ENCODE results near the gene UROD.
"Not testable (repeated sequence)": the region's sequence is repeated elsewhere in the genome, so short reads cannot be mapped to it uniquely, and the experiment has no call there.

The UROD gene

DNA sequence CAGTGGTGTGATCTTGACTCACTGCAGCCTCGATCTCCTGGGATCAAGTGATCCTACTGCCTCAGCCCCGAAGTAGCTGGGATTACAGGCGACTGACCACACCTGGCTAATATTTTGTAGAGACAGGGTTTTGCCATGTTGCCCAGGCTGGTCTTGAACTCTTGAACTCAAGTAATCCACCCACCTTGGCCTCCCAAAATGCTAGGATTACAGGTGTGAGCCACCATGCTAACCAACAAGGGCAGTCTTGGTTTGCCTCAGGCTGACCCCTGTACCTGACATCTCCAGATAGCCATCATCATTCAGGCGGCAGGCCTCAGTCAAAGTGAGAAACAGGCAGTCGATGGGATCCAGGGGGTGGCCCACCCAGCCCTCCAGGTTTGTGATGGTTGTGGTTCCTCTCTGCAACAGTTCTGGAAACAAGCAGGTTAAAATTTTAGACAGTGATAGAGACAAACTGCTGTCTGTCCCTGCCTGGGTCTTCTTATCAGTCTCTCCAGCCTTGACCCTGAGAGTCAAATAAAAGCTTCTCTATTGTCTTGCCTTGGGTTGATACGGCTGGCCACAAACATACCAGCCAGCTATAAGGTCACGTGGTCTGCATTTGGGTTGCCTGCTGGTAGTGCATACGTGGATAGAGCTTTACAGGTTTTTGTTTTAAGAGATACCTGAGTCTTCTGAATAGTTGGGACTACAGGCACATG, 26.8 kb downstream of the UROD start:
- no peak for DNase-seq (ENCODE audit: low spot score)

DNA sequence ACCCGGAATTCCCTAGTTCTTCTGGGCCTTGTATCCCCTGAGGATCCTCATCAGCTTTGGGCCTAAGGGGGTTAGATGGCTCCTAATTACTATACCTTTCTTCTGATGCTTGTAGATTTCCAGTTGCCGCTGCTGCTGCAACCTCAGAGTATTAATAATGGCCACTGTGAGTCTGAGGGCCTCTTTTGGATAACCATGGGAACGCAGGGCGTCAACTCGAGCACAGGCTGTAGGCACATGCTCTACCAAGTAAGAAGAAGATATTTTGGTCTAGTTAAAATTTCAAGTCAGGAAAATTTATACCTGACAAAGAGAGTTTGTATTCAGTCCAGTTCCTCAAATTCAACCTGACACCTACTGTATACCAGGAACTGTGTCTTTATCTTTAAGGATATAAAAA, 28.2 kb downstream of the UROD start:
- no peak for DNase-seq (ENCODE audit: low spot score)

DNA sequence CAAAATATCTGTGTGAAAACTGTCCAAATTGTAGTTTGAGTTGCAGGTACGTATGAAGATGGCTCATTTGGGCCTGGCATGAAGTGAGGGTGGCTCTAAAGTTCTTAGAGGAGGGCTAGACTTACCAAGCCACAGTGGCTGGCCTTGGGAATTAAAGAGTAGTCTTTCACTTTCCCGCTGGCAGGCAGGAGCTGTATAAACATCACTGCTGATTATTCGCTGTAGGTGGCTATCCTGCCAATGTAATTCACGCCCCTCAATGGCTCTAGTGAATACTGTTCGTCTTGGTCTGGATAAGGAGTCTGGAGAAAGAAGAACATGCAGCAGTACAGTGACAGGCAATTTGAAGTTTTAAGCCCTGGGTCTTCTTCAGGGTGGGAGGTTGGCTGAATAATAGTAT, 31.0 kb downstream of the UROD start:
- no peak for DNase-seq (ENCODE audit: low spot score)

DNA sequence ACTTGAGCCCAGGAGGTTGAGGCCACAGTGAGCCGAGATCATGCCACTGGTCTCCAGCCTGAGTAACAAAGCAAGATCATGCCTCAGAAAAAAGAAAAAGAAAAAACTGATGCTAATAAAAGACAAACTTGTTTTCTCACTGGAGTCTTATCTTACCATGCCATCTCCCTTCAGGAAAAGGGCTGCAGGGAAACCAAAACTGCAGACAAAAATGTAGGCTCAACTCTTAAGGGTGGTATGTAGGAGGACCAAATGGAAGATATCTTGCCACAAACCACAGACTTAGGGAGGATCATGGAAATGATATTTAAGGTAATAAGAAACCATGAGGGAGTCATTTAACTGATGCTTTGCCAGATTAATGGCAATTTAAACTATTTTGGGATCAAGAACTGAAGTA, 32.9 kb downstream of the UROD start:
- no peak for DNase-seq (ENCODE audit: low spot score)

DNA sequence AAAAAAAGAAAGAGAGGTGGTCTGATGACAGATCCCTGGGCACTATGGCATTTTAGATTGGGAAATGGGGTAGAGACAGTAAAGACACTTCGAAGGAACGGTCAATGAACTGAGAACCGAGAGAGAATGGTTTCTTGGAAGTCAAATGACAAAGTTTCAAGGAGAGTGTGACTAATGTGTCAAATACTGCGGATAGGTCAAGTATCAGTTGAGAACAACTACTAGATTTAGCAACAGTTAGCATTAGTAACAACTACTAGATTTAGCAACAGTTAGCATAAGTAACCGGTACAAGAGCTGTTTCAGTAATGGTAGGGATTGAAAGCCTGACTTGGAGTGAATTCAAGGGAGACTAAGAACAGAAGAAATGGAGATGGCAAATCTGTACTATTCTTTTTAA, 35.0 kb downstream of the UROD start:
- DNase-seq (ENCODE audit: low spot score), result no peak

DNA sequence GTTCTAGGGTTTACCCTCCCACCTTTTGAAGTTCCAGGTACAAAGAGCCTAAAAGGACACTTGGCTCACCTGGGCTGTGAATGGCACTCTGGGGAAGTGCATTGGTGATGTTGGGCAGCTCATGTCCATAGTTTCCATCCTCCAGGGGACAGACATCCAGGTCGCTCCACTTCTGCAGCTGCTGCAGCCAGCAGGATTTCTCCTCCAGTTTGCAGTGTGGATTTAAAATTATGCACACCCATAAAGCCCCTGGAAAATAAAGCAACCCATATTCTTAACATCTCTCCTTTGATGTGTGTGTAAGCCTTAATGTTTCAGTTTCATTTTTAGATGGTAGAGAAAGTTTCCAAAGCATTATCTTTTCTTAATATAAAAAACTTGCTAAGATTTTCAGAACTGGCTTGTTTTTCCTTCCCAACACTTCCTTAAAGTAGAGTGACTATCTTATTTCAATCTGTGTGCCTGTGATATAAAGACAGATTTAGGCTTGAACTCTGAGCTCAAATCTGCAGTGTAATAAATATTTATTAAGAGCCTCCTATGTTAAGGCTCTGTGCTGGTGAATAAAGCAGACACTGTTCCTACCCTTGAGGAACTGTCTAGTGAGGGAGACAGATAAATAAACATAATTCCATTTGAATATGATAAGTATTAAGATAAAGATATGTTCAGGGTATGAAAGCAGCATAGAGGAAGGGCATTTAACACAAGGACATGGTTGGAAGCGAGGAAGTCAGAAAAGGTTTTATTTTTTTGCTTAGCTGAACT, 39.1 kb downstream of the UROD start:
- DNase-seq (ENCODE audit: low spot score), result no peak

DNA sequence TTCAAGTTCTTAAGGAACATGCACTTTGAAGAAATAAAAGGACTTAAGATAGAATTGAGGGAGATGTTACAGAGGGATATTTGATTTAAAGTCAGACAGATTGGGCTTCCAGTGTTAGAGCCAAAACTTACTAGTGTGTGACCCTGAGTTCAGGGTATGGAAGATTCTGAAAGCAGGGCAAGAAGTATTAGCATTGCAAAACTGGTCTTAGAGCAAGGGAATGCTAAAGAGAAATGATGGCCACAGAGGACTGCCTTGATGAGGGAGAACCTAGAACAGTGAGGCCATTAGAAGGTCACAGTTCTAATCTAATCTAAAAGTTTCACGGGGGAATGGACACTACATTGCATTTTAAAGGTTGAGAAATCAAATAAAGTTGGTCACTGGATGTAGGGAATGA, 45.5 kb downstream of the UROD start:
- no peak for DNase-seq (ENCODE audit: low spot score)

DNA sequence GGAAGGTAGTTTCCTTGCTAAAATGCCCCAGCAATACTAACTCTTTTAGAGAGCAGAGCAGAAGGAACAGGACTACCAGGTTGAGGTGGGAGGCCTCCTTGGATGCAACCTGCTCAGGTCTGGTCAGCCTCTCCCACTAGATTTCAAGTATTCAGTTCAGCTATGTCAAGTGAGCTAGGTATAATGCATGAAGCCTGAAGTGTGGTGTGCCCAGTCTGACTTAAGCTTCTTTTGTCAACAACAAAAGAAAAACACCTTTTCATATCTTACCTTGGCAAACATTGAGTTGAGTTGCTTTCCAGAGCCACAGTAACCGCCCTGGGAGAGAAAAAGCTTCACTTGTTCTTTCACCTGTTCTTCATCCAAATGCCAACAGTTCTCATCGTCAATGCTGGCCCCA, 47.8 kb downstream of the UROD start:
- no peak for DNase-seq (ENCODE audit: low spot score)

DNA sequence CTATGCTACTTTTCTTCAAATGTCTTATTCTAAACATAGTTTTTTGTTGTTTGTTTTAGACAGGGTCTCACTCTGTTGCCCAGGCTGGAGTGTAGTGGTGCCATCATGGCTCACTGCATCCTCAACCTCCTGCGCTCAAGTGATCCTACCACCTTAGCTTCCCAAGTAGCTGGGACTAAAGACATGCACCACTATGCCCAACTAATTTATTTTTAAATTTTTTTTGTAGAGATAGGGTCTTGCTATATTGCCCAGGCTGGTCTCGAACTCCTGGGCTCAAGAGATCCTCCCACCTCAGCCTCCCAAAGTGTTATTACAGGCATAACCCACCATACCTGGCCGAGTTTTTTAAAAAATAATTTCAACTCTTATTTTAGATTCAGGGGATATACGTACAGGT, 50.4 kb downstream of the UROD start:
- DNase-seq (ENCODE audit: low spot score), result not testable (repeated sequence)

DNA sequence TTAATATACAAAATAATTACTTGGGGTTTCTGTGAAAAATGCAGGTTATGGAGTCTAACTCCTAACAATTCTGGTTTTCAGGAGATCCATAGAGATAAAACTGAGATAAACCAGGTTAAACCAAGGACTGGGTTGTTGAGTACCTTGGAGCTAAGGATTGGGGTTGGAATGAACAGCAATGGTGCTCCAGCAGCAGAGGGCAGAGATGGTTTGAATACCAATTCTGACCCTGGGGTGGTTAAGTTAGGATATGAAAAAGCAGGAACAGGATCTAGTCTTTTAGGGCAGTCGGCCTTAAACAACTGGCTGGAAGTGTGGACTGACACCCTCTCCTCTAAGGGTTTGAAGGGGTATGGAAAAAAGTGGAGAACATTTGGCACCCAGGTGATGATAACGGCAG, 53.0 kb downstream of the UROD start:
- no peak for DNase-seq (ENCODE audit: low spot score)

Data from hematopoietic multipotent progenitor cell treated with erythropoietin and hydrocortisone succinate and interleukin-3 and kit ligand, for 17 days (in vitro differentiated cells).